CD4-positive, alpha-beta T cell treated with Interleukin-1 beta for 1 hour (primary cell): Measurements from ENCODE around the gene DOCK3.

ENCODE experiments used
- DNase-seq, 2 donors: peaks; one replicate each; pipeline ENCODE4 v3.0.0-alpha.2; 2020 to 2022

The DOCK3 gene

DNA sequence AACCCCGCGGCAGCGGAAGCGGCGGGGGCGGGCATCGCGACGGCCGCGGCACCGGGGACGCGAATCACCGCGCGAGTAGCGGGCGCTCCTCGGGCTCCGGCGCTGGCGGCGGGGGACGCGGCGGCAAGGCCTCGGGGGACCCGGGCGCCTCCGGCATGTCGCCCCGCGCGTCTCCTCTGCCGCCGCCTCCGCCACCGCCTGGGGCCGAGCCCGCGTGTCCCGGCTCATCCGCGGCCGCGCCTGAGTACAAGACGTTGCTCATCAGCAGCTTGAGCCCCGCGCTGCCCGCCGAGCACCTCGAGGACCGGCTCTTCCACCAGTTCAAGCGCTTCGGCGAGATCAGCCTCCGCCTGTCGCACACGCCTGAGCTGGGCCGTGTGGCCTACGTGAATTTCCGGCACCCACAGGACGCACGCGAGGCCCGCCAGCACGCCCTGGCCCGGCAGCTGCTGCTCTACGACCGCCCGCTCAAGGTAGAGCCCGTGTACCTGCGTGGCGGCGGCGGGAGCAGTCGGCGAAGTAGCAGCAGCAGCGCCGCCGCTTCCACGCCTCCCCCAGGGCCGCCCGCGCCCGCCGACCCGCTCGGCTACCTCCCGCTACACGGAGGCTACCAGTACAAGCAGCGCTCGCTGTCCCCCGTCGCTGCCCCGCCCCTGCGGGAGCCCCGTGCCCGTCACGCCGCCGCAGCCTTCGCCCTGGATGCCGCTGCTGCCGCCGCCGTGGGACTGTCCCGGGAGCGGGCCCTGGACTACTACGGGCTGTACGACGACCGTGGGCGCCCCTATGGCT lies 717.0 kb downstream of the DOCK3 start:
- DNase-seq: peak; percentile 54 to 56

DNA sequence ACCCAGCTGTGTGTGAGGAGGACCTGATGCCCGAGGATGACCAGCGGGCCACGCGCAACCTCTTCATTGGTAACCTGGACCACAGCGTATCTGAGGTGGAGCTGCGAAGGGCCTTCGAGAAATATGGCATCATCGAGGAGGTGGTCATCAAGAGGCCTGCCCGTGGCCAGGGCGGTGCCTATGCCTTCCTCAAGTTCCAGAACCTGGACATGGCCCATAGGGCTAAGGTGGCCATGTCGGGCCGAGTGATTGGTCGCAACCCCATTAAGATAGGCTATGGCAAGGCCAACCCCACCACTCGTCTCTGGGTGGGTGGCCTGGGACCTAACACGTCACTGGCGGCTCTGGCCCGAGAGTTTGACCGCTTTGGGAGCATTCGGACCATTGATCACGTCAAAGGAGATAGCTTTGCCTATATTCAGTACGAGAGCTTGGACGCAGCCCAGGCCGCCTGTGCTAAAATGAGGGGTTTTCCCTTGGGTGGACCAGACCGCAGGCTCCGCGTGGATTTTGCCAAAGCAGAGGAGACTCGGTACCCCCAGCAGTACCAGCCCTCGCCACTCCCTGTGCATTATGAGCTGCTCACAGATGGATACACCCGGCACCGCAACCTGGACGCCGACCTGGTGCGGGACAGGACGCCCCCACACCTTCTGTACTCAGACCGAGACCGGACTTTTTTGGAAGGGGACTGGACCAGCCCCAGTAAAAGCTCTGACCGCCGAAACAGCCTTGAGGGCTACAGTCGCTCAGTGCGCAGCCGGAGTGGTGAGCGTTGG lies 717.8 kb downstream of the DOCK3 start:
- DNase-seq: no peak

DNA sequence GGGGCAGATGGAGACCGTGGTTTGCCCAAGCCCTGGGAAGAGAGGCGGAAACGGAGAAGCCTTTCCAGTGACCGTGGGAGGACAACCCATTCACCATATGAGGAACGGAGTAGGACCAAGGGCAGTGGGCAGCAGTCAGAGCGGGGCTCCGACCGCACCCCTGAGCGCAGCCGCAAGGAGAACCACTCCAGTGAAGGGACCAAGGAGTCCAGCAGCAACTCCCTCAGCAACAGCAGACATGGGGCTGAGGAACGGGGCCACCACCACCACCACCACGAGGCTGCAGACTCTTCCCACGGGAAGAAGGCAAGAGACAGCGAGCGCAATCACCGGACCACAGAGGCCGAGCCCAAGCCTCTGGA lies 718.4 kb downstream of the DOCK3 start:
- DNase-seq: no peak

DNA sequence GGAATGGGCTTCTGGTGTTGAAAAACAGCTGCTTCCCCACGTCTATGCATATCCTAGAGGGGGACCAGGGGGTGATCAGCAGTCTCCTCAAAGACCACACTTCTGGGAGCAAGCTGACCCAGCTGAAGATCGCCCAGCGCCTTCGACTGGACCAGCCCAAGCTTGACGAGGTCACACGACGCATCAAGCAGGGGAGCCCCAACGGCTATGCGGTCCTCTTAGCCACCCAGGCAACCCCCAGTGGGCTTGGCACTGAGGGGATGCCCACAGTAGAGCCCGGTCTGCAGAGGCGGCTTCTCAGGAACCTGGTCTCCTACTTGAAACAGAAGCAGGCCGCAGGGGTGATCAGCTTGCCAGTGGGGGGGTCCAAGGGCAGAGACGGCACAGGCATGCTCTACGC lies 718.8 kb downstream of the DOCK3 start:
- no peak for DNase-seq

DNA sequence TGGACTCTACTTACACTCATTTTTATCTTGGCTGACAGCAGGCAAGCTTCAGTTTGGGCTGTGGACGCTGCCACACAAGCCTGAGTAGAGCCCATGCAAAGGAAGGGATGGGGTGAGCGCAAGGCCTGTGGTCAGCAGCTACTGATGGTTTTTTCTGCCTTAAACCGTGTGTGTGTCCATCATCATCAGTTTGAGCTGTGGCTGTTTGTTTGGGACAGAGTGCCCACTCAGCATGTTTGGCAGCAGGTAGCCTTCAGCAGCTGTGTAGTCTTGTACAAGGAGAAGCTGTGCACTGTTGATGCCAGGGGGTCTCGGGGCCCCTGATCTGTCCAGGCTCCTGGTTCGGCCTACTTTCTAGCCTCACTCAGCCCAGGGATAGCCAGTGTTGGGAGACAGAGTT lies 719.8 kb downstream of the DOCK3 start:
- DNase-seq: no peak

DNA sequence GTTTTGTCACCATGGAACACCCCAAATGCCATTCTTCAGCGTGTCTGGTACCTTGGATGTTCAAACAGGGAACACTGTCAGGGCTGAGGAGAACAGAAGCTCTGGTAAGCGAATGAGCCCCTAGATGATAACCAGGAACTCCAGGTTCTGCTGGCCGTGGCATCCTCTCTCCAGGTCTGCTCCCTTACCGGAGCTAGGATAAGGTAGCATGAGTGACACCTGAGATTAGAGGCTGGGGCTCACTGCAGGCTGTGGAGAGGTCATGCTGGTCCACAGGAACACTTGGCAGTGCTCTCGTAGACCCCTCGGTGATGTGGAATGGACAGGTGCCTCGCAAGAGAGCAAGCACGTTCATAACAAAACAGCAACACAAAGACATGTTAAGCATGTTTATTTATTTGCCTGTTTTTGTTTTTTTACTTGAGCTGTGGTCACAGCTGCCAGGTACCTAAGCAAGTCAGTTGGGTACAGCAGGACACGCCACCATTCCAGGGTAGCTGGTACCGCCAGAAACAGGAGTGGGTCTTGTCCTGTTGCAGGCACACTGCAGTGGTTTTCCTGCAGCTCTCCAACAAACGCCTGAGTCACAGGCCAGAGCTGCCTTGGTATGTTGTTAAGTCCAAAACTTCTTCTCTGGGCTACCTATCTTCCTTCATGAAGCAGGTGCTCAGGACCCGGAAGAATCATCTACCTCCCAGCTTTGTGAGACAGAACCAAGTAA lies 720.9 kb downstream of the DOCK3 start:
- DNase-seq: no peak

DNA sequence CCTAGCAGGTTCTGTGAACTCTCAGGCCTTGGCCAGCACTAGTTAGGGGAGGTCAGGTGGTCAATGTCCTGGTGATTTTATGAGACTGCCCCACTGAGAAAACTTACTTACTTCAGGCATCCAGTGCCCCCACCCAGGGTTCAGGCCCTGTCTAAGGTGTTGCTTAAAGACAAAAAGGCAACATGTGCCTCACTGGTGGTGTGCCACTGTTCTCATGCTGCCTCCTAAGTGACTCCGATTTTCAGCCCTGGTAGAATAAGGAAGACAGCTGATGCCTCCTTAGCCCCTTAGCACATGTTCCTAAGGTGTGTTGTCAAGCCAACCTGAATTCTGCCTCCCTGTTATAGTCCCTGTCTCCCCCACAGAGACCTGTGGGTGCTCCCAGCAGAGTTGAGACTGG lies 721.7 kb downstream of the DOCK3 start:
- no peak for DNase-seq

DNA sequence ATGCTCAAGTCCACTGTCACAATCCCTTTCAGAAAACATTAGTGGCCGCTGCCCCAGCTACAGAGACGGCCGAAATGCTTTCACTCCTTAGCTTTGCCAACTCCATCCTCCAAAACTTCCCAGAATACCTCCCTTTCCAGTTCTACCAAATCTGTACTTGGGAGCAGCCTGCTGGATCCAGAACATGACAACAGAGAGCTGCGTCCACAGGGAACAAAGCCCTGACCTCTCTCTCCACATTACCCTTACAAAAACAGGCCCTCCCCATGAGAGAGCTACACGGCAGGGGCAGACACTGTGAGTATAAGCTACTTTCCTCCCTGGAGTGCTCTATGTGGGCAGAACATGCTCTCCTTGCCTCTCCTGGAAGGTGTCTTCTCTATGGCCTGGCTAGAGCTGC lies 722.7 kb downstream of the DOCK3 start:
- DNase-seq: no peak

DNA sequence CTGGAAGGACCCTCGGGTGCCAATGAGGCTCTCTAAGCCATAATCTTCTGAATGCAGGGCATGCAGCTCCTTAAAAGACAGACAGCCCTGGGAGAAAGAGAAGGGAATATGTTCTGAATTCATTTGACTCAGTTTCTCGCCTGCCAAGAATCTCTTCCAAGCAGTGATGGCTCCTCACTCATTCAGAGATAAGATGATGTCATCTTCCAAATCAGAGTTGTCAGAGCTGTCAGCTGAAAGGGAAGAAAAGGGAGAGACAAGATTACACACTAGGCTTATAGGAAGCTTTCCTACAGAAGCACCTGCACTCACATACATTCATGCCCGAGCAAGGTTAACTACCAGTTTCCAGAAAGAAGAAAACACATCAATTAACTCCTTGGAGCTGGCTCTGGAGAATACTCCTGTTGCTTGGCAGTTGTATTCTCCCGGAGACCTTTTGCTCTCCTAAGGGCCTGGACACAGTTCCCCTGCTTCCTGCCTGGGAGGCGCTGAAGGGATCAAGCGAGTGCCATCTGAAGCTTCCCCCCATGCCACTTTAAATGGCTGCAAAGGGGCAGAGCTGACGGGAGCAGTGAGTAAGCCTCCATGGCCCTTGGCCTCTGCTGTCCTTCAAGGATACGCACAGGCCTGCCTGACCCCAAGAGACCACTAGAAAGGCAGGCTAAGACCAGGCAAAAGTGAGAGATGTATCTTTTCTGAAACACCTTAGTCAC lies 724.0 kb downstream of the DOCK3 start:
- no peak for DNase-seq

DNA sequence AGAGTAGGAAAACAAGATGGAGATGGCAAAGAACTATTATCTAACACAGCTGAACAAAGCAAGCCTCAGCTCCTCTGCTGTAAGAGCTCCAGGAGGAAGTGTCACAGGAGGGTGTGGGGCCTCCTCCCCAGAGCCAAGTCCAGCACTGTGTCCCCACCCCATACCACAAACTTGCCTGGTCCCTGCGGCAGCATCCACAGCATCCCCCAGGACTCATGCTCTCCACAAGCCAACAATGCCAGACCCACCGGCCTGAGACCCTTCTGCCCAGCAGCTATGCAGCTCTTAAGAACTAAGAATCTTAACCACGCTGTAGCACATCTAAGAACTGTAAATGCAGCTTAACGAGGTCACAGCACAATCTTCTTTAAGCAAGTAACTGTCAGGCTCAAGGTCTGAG lies 725.4 kb downstream of the DOCK3 start:
- no peak for DNase-seq

DNA sequence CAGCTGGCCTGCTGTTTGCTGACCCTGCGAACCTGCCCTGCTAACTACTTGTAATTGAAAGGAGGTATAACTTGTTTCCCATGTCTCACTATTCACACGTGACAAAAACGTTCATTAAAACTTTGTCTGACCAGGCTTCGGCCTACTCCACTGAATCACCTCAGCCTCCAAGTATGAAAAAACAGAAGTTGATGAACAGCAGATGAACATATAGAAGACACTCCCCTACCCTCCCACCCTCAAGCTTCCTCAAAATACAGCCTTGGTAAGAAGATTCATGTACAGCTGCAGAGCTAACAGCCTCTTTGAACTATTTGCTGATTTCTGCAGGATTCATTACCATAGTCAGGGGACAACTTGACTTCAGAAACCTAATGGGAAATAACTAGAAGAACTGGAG lies 727.0 kb downstream of the DOCK3 start:
- no peak for DNase-seq

DNA sequence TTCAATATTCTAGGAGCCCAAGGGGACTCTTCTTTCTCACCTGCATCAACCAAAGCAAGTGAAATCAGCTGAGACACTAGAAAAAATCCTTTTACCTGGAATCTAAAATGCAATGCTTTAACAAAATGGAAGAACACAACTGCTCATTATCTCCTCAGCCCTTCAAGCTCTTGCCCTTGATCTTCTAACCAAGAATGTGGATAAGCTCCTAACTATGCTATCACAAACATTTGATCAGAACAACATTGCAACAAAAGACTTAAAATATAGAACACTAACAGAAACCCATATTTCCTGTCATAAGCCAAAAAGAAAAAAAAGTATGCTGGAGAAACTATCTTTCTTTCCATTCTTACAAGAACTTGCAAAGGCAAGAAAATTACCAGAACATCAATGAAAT lies 728.9 kb downstream of the DOCK3 start:
- no peak for DNase-seq

DNA sequence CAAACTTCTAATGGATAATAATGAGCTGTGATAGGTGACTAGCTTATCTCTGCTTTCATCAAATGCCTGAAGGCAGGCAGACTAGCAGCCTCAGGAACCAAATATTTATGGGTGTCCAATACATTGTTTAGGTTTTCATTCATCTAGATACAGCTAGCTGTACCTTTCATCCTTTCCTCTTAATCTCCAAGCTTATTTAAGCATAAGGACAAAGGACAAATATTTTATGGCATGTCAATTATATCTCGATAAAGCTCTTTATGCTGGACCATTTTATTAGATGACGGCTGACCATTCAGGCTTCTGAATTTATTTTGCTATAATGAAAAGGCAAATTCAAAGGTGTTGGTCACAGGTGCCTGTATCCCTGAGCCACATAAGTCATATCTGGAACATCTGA lies 733.3 kb downstream of the DOCK3 start:
- no peak for DNase-seq

DNA sequence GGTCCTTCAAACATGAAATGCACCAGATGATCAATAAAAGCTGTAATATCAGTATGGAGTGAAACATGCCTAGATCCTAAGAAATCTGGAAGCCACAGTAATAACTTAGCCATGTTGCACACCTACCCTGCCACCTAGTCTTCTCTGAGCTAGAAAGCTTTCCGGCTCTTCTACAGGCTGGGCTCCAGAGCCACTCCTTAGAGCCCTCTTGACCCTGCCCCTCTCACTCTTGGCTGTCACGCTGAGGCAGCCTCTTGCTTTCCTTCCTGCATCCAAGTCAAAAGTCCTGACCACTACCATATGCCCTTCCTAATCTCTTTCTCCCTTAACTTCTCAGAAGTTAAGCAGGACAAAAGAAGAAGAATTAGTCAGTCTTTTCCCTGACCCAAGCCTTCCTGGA lies 734.1 kb downstream of the DOCK3 start:
- no peak for DNase-seq

DNA sequence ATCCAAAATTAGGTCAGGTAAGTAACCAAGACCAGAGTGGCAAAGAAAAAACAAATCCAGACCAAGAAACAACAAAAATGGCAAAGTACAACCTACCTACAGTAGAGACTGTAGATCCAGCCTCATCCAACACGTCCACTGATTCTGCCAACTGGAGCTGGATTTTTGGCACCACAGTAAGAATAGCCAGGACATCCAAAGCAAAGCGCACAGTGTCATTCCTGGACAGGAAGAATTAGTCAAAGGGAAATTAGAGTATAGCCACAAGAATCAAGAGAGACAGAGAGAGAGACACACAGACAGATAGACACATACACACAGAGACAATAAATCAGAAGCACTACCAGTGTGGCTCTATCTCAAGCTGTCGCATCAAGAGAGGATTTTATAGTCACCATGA lies 747.5 kb downstream of the DOCK3 start:
- DNase-seq: no peak

DNA sequence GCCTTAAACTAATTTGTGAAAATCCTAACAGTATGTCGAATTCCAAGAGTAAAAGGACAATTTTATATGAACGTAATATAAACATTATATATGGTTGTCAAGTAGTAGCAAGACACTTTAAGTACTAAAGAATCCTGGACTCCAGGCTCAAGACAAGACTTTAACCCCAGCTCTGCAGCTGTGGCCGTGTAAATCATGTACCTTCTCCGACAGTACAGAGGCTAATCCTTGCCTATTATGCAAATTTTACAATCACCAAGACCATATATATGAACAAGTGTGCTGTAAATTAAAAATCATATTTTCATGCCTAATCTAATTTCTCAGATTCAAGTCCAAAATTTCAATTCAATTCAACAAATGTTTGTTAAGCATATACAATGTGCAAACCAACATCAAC lies 752.2 kb downstream of the DOCK3 start:
- DNase-seq: no peak

DNA sequence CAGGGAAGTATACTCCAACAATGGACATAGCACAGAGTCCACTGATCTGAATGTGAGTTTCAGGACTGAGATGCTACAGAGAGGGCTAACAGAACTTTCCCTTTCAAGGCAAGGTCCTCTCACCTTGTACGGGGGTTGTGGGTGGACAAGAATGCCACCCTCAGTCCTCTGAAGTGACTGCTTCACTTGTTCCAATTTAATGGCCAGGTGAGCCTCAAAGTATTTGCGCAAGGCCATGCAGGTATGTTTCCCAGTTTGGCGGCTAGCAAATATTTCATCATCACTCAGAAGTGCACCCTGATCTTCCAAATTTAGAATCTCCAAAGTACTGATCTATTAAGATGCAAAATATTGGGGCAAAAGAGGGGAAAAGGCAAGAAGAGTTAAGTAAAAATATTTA lies 754.4 kb downstream of the DOCK3 start:
- DNase-seq: no peak
